ENCODE measurements around the gene UGT1A3.

DNA sequence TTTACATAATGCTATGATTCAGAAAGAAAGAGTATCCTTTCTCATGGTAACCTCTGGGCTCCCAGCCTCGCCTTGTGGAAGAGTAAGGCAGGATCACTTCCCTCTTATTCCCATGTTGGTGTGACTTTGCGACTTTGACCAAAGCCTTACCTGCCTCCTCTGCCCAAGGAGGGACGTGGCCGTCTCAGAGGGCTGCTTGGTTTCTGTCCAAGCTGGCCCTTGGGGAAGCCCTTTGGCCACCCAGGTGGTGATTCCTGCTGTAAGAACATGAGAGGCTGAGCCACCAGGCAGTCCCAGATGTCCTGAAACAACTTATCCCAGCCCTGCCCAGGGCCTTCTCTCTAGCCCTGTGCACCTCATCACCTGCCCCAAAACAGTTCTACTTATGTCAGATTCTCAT lies 30.1 kb upstream of the UGT1A3 start:
- TF ChIP-seq BHLHE40 (IDR thresholded peaks at IDR 0.05; ENCODE audit: borderline replicate concordance) (no peak), SP1 (IDR thresholded peaks at IDR 0.05) (no peak), FOXA1 (IDR thresholded peaks at IDR 0.05) (no peak), SUZ12 (IDR thresholded peaks at IDR 0.05) (no peak), FOXK2 (IDR thresholded peaks at IDR 0.05) (no peak), FOXM1 (IDR thresholded peaks at IDR 0.05; ENCODE audit: borderline replicate concordance) (no peak), ELF4 (IDR thresholded peaks at IDR 0.05) (no peak), TARDBP (IDR thresholded peaks at IDR 0.05) (no peak)

Data from HEK293T (cell line).